Ovary (tissue), 9 donors: ENCODE results near the gene LYRM4. TPM values are rescaled to one million over a fixed set of nuclear protein-coding genes. Genes with fewer than 3 reads are reported as not detected.
A peak's percentile ranks its signal among the peaks of the same experiment; 100 is the strongest.

Experiments
- DNase-seq, 5 donors: peaks; one replicate each; pipeline ENCODE4 v3.0.0-alpha.2; 2019 to 2020
- H3K27ac ChIP-seq, 2 donors: fragments of 200-600 bp; one replicate each; pipeline versions ENCODE4 v1.5.1 to v1.8.0; 2019 to 2022
- H3K27me3 ChIP-seq: fragments of 200-600 bp; one replicate; pipeline ENCODE4 v1.8.0; 2022
- H3K36me3 ChIP-seq: fragments of 200-600 bp; sonication (generic); one replicate; pipeline ENCODE4 v1.5.1; 2019
- H3K4me1 ChIP-seq: one replicate; pipeline ENCODE4 v1.8.1; 2013; ENCODE audit warnings: mild to moderate bottlenecking, moderate library complexity; ENCODE audit not compliant: insufficient read depth
- H3K4me3 ChIP-seq: fragments of 200-600 bp; sonication (generic); one replicate; pipeline ENCODE4 v1.5.1; 2017
- H3K9me3 ChIP-seq, 2 donors: fragments of 200-600 bp in 1 of 2; sonication (generic) in 1 of 2; one replicate each; pipeline versions ENCODE4 v1.5.1 to v1.8.1; 2013 to 2019; ENCODE audit warnings: mild to moderate bottlenecking in 1 of 2, moderate library complexity in 1 of 2
- EP300 ChIP-seq: sonication (generic); formaldehyde crosslinking; IDR thresholded peaks from one replicate; pipeline ENCODE4 v1.6.1; 2017; ENCODE audit warnings: antibody characterized with exemption
- POLR2A ChIP-seq: fragments of 450-650 bp; IDR thresholded peaks from one replicate; pipeline ENCODE4 v1.6.1; 2017; ENCODE audit warnings: antibody characterized with exemption, mild to moderate bottlenecking, moderate library complexity
- WGBS, 3 donors: extraction: QIAGEN DNeasy Blood & Tissue Kit in 1 of 3; methylation state at CpG; one replicate each; pipeline versions ENCODE4 v1.1.5 to v1.1.7; 2013 to 2017; 5-methylcytosine and 5-hydroxymethylcytosine counted together
- intact Hi-C, 4 donors: fragments of 100-400 bp; cut with DNase I; formaldehyde crosslinking; loops; one replicate each; pipeline versions ENCODE4 v1.11.0 to v1.15.1; 2022 to 2023
- polyA plus RNA-seq, 2 donors: library from polyadenylated mRNA; stranded (reverse); fragments of 200-250 nt in 1 of 2; fragments of 350-450 nt in 1 of 2; fragmentation: Illumina TruSeq in 1 of 2; extraction: RNeasy Lipid Tissue Mini Kit (QIAGEN cat#74804) in 1 of 2; gene quantifications; one replicate each; pipeline ENCODE4 v1.2.3, GENCODE V29; 2013 to 2014
- total RNA-seq, 7 donors: library from RNA; depleted of rRNA in 2 of 7; stranded (reverse); fragments of >200 nt in 2 of 7; fragmentation: NEBNext Ultra II Directional in 3 of 7; extraction: Animal tissue kit (Norgen Biotek cat#: 25700) in 3 of 7; gene quantifications; one replicate each; pipeline versions ENCODE4 v1.1.0 to v1.2.4, GENCODE V29; 2016 to 2023
- TF ChIP-seq, protein P1 (sequence below), 3 donors: fragments of 450-650 bp in 2 of 3; fragments of 200-600 bp in 1 of 3; IDR thresholded peaks; one replicate each; pipeline versions ENCODE4 v1.5.1 to v1.8.0; 2016 to 2022; ENCODE audit warnings: antibody characterized with exemption in 3 of 3, mild to moderate bottlenecking in 1 of 3
- donor health status: DM: no; HTN: no; CAD: no; lungs with moderate emphysema.
- donor health status: DM: no; HTN: no; CAD: no.
- donor health status: Bipolar disorder and iron deficiency.
- donor health status: DM: yes; HTN: yes; CAD: no.
- donor health status: DM: no; HTN: no; CAD: no.
- donor health status: DM: yes; HTN: yes; CAD: no.

The LYRM4 gene
- total and polyA plus RNA-seq, 9 donors: 28.0 to 38.2 (median 33.6) TPM

DNA sequence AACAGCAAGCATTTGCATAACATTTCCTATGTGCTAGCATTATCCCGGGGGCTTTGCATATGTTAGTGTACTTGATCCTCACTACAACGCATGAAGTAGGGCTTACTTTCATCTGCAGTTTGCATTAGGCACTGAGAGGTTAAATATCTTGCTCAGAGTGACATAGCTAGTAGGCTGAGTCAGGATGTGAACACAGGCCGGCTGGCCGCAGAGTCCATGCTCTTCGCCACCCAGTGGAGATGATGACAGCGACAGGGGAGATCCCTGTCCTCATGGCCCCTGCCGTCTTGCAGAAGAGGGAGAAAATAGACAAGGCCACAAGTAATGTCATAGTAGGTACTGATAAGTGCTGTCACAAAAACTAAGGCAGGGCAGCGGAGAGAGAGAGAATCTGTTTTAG, 46.9 kb downstream of the LYRM4 start:
- no peaks in the 10 kb centered on the region for H3K9me3 ChIP-seq
- no peaks in the 10 kb centered on the region for H3K27me3 ChIP-seq
- WGBS, 3 donors: 78 to 83% (median 80%) methylated on average over 8 of the region's 8 CpGs
- H3K4me1 ChIP-seq: no peaks in the 10 kb centered on the region
- DNase-seq: no peak
- H3K27ac ChIP-seq: no peak overlapping the region
- TF ChIP-seq, protein P1, sequence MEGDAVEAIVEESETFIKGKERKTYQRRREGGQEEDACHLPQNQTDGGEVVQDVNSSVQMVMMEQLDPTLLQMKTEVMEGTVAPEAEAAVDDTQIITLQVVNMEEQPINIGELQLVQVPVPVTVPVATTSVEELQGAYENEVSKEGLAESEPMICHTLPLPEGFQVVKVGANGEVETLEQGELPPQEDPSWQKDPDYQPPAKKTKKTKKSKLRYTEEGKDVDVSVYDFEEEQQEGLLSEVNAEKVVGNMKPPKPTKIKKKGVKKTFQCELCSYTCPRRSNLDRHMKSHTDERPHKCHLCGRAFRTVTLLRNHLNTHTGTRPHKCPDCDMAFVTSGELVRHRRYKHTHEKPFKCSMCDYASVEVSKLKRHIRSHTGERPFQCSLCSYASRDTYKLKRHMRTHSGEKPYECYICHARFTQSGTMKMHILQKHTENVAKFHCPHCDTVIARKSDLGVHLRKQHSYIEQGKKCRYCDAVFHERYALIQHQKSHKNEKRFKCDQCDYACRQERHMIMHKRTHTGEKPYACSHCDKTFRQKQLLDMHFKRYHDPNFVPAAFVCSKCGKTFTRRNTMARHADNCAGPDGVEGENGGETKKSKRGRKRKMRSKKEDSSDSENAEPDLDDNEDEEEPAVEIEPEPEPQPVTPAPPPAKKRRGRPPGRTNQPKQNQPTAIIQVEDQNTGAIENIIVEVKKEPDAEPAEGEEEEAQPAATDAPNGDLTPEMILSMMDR (IDR thresholded peaks at IDR 0.05): no peak
- H3K4me3 ChIP-seq: no peak overlapping the region
- intact Hi-C loops: loop anchor here in 1 of 4 donors (10.0 kb wide), 1 partner anchor 51 kb away; the partner anchor contains the start of genes FARS2 and LYRM4
- H3K36me3 ChIP-seq: no peaks in the 10 kb centered on the region

DNA sequence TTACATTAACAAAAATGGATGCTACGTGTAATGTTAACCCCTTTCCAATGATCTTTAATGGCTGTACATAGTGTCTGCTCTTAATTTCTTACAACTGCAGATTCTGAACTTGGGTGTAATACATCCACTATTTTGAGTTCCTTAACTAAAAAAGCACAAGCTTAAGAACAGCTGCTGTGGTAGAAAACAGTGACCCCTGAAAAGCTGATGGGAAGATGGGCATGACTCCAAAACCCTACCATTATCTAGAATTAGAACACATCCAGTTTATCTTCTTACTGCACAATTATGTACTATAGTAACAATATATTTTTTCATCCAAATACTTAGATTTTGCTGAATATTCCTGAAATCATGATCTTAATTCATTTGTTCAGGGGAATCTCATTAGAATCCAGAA, 49.3 kb downstream of the LYRM4 start:
- intact Hi-C loops: loop anchor here in 1 of 4 donors (10.0 kb wide), 1 partner anchor 53 kb away; the partner anchor contains the start of genes FARS2 and LYRM4
- Histone ChIP-seq H3K9me3 (no peaks in the 10 kb centered on the region), H3K4me3 (no peak overlapping the region), H3K27ac (no peak overlapping the region), H3K27me3 (no peaks in the 10 kb centered on the region), H3K36me3 (no peaks in the 10 kb centered on the region), H3K4me1 (peaks cover 2% of the 10 kb centered on the region)
- DNase-seq: no peak
- TF ChIP-seq EP300 (no peak), POLR2A (no peak)
- 83 to 94% (median 88%) methylated on average over 1 of the region's 1 CpG for WGBS, 3 donors

DNA sequence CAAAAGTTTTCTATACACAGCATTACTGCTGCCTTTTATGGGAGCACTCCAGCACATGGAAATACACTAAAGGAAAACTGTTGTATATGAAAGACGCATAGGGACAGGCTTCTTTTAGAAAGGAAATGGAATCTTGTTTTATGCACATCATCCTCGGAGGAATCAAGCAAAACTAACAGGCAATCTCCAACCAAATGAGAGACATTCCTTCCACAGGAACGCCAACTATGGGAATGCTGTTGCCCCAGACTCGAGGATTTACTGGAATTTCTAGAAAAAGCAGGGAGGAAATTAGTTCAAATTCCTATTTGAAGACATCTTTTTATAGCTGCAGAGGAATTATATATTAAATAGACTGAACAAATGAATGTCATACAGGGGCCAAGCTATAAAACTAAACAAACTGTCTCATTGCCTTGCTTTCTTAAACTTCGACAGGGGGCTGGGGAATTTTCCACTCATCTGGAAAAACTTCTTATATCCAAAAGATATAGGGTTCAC, 52.2 kb downstream of the LYRM4 start:
- Histone ChIP-seq H3K9me3 (no peaks in the 10 kb centered on the region), H3K27ac (no peak overlapping the region), H3K27me3 (no peaks in the 10 kb centered on the region), H3K36me3 (no peaks in the 10 kb centered on the region), H3K4me1 (peaks cover 13% of the 10 kb centered on the region), H3K4me3 (no peak overlapping the region)
- TF ChIP-seq EP300: no peak
- no peak for TF ChIP-seq POLR2A
- TF ChIP-seq, protein P1 (IDR thresholded peaks at IDR 0.05): no peak
- intact Hi-C loops: loop anchor here in 1 of 4 donors (10.0 kb wide), 1 partner anchor 56 kb away; the partner anchor contains the start of genes FARS2 and LYRM4
- WGBS, 3 donors: 48 to 78% (median 74%) methylated on average over 5 of the region's 5 CpGs
- no peak for DNase-seq

DNA sequence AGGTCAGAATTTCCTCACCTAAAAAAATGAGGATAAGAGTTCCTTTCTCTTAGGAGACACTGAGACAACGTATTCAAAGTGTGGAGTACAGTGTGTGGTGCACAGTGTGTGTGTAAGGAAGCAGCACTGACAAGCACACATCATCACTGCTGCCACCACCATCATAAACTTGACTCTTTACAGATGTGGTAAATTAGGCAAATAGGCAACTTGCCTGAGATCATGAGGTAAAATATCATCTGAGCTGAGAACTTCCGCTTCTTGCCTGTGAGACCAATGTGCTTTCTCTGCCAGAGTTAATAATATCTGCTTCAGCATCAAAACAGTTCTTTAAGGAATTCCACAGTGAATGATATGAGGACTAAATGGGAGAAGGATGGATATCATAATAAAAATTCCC, 52.7 kb downstream of the LYRM4 start:
- Histone ChIP-seq H3K36me3 (no peaks in the 10 kb centered on the region), H3K27me3 (no peaks in the 10 kb centered on the region), H3K27ac (no peak overlapping the region), H3K9me3 (no peaks in the 10 kb centered on the region), H3K4me3 (no peak overlapping the region), H3K4me1 (peaks cover 13% of the 10 kb centered on the region)
- TF ChIP-seq, protein P1 (IDR thresholded peaks at IDR 0.05): no peak
- TF ChIP-seq EP300 (no peak), POLR2A (no peak)
- intact Hi-C loops: loop anchor here in 1 of 4 donors (10.0 kb wide), 1 partner anchor 57 kb away; the partner anchor contains the start of genes FARS2 and LYRM4
- 80 to 88% (median 82%) methylated on average over 2 of the region's 2 CpGs for WGBS, 3 donors
- no peak for DNase-seq

DNA sequence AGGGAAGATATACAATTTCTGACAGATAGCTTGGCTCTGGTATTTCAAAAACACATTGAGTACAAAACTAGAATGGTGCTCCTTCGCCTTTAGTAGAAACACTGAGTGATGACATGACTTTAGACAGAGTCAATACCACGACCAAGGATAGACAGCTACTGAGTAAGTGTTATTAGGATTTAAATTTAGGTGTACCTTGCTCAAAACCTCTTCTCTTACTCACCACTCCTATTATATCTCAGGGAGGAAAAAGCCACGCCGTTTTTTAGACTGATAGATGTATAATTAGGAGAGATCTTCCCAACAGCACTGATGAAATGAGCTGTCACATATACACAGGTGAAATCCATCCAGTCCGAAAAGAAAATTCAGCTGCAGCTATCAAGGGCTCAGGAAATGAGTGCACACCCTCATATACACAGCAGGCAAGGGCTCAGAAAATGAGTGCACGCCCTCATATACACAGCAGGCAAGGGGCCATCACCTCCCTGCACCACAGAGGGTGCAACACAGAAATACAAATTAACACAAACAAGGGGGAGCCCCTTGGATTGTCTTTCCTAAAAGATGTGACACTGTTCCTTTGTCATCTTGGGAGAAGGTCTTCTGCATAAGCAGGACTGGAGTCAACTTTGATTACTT, 53.7 kb downstream of the LYRM4 start:
- Histone ChIP-seq H3K4me1 (peaks cover 13% of the 10 kb centered on the region), H3K4me3 (no peak overlapping the region), H3K36me3 (no peaks in the 10 kb centered on the region), H3K27ac (peak overlapping the region in 1 of 2 donors; percentile 73), H3K27me3 (no peaks in the 10 kb centered on the region), H3K9me3 (no peaks in the 10 kb centered on the region)
- no peak for DNase-seq
- 87 to 90% (median 89%) methylated on average over 6 of the region's 6 CpGs for WGBS, 3 donors
- intact Hi-C loops: loop anchor here in 1 of 4 donors (10.0 kb wide), 1 partner anchor 58 kb away; the partner anchor contains the start of genes FARS2 and LYRM4
- no peak for TF ChIP-seq POLR2A
- TF ChIP-seq, protein P1 (IDR thresholded peaks at IDR 0.05): no peak
- TF ChIP-seq EP300: no peak
